IPS DF 4.7 (cell line): ENCODE data around the gene DGCR2.
"Not testable (repeated sequence)": the region's sequence is repeated elsewhere in the genome, so short reads cannot be mapped to it uniquely, and the experiment has no call there.

Source experiments
- DNase-seq: peaks from one replicate; pipeline ENCODE4 v3.0.0-alpha.2; 2013; ENCODE audit warnings: low spot score; ENCODE audit errors: extremely low read depth

DGCR2 gene

DNA sequence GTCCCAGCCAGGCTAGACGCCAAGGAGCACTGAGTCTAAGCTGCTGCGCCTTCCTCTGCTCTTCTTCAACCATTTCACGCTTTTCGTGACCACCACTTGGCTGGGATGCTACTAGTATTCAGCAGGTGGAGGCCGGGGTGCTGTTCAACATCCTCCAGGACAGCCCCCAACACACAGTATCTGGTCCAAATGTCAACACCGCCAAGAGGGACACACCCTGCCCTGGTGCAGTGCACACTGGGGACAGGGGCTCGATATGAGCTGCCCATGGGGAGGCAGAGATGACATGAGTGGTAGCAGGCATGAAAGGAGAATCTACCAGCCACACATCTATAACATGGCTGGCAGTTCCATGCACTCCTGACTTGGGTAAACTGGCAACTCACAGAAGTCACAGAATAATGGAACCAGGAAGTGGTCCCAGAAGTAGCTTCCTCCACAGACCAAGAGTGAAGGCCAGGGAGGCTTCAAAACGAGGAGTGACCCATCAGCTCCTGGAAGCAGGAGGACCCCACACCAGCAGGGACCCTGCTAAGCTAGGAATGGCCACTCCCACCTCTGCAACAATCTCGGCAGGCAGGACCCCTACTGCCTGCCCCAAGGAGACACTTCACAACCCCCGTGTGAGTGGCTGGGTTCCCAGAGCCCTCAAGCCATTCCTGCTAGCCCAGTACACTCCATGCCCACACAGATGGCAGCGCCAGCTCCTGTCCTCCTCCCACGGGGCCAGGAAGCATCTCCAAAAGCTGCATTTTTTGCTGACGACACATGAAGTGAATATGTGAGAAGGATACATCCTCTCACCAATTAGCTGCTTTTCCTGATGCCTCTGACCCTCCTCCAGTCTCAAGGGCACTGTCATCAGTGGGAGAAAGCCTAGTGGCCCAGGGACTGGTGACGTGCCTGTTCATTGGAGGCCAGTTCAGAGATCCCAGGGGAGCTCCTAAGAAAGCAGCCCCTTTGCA, 78.8 kb downstream of the DGCR2 start:
- DNase-seq = no peak

DNA sequence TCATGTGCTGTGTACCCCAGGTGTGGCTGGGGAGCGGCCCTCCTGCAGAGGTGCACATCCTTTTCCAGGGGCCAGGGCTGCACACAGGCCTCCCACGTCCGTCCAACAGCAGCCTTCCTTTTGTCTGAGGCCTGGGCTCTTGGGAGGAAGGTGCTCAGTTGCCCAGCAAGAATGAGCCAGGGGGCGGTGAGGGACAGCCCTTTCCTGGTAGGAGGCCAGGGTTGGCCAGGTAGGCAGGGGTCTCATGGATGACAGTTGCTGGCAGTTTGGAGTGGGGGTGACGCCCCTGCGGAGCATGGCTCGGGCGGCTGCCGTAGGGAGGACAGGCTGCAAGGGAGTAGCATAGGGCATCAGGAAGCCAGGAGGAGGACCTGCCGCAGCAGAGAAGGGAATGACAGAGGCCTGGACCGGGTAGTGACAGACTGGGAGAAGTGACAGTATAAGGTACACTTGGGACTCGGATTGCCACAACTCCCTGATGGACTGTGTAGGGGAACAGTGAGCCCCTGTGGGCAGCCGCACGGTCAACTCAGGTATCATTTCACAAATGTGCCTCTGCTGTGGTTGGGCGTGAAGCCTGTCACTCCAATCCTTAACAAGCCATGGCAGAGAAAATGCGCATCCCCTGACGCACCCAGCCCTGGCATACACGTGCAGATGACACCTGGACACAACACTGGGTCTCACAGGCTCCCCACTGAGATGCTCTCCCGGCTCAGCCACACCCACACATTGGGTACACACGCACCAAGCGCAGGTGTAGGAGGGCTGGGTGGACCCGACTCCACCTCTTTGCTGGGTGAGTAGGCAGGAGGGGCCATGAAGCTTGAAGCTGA, 79.7 kb downstream of the DGCR2 start:
- no peak for DNase-seq

DNA sequence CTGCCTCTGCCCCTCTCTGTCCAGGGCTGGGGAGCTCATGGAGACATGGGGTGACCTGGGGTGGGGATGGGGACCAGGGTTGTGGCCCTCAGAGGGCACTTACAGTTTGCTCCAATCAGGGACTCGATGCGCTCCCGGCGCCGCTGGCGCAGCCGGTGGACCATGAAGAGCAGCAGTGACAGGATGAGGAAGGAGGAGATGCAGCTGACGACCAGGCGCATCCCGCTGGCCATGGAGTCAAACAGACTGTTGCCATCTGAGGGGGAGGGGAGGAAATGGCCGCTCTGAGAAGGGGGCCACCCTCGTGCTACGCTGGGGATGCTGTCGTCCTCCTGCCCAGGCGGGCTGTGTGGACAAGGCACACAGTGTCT, 80.5 kb downstream of the DGCR2 start:
- no peak for DNase-seq

DNA sequence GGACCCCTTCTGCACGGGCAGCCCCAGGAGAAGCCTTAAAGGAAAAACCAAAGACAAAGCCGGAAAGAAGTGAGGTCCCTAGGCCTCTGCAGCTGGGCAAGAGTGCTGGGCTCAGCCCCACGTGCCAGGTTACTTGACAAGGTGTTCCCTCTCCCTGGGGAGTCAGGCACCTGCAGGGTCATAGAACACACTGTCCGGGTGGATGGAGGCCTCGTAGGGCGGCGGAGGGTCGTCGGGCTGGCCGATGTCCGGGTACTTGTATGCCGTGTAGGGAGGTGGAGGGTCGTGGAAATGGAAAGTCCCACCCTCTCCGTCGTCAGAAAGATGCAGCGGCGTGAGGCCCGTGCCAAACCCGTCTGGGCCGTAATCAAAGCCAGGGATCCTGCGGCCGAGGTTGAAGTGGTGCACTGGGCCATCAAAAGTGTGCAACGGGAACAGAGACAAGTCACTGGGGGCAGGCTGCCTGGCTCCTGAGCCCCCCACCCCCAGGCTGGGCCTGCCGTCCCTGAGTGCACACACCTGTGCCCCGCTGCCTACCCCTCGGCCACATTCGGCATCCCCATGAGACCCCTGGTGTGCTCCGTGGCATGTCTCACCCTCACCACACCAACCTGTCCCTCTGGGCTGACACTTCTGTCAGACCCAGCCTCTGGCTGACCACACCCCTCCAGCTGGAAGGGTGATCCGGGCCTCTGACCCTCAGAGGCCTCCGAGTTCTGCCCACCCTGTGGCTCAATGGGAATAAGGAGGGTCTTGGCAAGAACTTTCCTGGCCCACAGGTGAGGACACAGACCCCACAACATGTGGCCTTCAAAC, 81.1 kb downstream of the DGCR2 start:
- DNase-seq = no peak

DNA sequence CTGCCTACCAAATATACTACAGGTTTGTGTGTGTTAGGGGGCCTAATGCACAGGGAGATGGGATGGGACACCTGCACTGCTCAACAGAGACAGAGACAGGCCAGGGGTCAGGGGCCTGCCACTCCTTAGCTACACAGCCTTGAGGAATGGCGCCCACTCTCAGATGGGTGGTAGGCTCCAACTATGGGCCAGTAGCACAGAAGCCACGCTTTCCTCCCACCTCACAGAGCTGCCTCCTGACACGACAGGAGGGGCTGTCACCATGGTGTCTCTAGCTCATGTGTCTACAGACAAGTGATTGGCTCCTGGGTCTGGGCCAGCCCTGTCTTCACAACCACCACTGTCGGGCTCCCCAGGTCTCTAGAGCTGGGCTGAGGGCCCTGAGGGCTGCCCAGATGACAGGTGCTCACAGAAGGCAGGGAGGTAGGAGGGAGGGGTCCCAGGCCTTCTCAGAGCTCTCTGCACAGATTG, 81.8 kb downstream of the DGCR2 start:
- DNase-seq = no peak

DNA sequence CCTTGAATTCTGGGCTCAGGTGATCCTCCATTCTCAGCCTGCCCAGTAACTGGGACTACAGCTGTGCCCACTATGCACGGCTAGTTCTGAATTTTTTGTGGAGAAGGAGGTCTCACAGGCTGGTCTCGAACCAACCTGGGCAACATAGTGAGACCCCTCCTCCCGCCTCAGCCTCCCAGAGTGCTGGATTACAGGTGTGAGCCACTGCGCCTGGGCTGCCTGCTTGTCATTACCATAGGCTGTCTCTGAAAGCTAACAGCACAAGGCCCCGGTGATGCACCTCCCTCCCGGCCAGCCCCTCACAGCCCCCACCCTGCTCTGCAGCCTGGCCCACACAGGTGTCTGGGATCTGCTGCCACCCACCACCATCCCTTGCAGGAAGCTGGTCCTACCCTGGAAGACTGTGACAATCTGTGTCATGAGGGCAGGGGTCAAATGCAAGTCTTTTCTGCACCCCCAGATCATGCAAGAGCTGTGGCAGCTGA, 82.4 kb downstream of the DGCR2 start:
- DNase-seq = no peak

DNA sequence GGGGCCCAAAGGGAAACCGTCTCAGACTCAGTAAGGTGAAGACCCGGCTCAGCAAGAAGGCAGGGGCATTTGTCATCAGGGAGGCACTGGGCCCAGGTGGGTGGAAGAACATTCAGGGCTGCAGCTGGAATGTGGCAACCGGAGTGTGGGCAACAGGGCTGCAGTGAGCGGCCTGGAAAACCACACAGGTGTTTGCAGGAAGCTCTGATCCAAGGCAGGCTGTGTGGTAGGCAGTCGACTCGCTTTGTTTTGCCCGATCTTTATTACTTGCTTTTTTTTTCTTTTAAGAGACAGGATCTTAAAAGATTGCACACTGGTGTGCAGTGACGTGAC, 82.8 kb downstream of the DGCR2 start:
- no peak for DNase-seq

DNA sequence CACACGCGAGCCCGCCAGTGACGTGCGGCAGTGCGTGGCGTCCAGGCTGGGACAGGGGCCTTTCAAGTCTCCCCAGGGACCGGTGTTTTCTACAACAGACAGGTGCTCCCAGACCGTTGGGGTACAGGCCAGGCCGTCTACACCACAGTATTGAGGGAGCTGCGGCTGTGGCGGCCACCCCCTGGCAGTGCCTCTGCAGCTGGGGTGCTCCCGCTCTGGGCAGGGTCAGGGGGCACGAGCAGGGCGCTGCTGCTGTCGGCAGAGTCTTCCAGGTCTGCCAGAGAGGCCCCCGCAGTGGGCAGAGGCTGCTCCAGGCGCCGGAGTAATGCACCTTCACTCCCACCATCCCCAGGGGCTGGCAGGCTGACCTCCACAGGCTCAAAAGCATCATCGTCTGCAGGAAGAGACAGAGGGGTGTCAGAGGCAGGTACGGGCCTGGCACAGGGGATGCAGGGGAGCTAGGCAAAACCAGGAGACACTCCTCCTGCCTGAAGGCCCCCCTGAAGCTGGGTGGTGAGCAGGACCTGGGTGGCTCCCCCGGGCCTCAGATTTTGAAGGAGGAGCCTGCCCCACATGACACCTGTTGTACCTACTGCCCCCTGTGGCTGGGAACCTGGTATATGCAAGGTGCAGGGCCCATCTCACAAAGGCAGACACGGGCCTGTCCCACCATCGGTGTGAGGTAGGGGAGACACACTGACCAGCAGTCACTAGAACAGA, 83.3 kb downstream of the DGCR2 start:
- no peak for DNase-seq

DNA sequence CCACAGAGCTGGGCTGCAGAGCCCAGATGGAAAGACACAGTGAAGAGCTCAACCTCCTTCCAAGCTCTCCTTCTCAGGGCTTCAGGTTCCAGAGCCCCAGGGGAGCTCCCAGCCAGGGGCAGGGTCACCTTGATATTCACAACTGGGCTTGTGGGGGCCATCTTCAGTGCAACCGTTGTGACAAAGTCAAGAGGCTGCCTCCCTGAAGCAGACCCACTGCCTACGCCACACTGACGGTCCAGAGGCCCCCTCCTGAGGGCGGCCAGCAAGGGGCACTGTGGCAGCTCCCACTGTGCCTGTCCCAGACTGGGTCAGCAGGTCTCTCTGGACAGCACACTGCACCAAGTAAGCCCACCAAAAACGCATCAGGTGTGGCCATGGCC, 84.1 kb downstream of the DGCR2 start:
- no peak for DNase-seq

DNA sequence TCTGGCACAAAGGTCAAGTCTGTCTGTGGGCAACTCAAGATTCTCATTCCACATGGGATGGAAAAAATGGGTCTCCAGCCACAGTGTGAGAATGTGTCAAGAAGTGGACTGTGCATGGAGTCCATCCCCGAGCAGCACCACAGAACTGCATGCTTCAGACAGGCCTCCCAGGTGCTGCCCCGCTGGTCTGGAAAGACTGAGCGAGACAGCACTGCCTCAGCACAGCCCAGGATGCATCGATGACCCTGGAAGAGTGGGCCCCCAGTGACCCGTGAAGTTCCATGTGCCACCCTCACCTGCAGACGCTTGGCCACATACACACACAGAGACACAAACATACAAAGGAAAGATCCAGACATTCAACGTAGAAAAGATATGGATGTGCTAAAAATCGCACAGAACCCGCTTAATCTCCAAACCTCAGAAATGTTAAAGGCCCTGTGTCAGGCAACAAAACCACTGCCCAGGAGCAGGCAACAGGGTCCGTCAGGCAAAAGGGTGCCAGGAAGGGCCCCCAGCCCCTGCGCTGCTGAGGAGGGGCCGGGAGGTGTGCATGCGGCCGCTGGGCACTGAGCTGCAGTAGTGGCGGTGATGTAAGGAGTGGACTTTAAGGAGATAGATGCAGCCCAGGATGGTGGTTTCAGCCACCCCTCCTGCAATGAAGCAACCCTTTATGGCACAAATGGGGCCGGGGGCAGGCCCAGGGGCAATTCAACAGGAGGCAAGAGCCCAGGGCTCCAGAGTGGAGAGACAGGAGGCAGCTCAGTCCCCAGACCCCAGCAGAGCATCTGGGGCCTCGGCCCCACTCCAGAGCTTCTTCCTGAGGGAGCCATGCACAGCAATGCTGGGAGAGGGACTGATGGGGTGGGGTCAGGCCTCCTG, 84.7 kb downstream of the DGCR2 start:
- no peak for DNase-seq

DNA sequence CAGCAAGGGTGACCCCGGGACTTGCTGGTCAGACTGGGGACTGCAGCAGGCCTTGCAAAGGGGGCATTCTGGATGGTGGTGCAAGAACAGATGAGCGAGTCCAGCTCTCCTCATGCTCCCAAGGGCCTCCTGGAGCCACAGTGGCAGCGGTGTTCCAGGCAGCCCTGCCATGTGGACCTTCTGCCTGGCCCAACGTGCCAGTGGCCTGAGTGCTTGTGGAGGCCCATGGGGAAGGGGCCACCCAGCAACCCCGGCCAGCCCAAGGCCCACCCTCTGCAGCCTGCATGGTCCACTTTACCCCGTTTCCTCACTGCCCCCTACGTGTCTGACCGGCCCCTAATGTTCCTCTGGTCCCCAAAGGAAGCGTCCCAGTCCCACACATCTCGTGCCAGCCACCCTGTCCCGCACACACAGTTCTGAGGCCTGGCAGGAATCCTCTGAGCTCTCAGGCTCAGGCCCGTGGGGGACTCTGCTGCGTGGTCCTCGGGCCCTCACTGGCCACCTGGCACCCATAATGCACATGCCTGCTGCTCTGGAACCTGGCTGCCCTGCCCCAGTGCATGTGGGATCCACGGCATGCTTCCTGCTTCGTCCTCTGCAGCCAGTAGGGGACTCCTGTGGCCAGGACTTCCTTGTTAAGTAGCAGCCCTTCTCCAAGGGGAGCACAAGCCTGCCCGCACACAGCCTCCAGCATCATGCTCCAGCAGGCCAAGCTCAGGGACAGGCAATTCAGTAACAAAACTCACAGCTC, 85.5 kb downstream of the DGCR2 start:
- DNase-seq = no peak

DNA sequence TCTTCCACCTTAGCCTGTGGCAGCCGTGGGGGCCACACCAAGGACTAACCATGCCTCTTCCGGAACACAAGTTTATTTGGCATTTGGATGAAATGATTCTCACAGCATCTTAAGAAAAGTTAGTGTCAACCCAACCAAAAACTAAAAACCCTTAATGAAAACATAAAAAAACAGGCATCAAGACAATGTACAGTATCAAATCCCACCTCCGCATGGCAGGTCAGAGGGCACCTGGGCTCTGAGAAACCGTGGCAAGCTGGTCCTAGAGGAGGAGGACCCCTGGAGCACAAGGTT, 86.0 kb downstream of the DGCR2 start:
- no peak for DNase-seq

DNA sequence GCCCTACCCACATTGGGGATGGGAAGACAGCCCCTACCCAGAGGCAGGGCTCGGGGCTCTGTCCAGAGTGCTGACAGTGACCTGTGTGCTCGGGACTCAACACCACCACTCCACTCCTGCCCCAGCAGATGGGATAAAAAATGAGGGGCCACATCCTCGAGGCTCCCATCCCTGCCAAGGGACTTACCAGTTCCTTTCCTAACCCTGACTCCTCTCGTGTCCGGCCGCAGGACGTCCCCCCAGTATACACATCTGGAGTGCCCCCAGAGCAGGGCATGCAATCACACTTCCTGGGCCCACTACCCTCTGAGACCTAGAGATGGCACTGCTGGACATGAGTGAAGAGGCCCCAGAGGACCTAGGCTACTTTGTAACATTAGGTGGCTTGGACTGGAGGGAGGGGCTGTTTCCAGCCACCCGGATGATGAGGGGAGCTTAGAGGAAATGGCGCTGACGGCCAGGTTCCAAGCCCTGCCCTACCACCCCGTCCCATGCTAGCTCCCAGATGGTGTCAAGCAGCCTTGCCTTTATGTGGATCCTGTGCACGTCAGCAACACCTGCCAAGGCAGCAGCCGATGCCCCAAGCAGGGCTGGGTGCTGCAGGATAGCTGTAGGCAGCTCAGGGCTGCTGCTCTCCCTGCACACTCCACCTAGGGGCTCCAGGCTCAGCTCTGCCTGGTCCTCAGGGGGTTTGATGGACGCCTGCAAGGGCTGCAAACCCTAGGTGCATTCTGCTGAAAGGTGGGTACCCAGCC, 86.6 kb downstream of the DGCR2 start:
- no peak for DNase-seq

DNA sequence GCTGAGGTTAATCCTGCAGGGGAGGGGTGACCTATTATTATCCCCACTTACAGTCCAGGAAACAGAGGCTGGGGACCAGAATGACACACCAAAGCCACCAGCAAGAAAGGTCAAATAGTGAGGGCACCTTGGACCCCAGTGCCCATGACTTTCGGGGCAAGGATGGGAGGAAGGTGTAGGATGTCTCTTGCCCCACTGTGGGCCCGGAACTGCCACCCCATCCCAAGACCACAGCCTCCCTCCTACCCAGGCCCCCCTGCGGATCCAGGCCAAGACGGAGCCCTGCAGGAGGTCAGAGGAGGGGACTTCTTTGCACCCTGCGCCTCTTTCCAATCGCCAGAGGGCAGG, 87.1 kb downstream of the DGCR2 start:
- not testable (repeated sequence) for DNase-seq

DNA sequence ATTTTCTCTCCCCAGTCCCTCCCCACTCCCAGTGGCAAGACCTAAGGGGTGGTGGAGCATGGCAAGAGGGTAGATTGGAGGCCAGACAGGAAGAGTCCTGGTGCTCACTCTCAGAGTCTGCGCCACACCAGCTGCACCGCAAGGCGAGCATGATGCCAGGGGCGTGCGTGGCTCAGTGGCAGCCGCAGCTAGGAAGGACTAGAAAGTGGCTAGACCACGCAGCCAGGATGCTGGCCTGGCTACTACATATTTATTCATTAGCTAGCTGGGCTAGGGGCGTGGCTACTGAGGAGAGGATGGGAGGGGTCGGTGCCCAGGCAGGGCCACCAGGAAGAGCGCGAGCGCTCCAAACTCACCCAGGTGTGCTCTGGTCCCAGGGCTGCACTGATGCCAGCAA, 87.5 kb downstream of the DGCR2 start:
- DNase-seq = not testable (repeated sequence)

DNA sequence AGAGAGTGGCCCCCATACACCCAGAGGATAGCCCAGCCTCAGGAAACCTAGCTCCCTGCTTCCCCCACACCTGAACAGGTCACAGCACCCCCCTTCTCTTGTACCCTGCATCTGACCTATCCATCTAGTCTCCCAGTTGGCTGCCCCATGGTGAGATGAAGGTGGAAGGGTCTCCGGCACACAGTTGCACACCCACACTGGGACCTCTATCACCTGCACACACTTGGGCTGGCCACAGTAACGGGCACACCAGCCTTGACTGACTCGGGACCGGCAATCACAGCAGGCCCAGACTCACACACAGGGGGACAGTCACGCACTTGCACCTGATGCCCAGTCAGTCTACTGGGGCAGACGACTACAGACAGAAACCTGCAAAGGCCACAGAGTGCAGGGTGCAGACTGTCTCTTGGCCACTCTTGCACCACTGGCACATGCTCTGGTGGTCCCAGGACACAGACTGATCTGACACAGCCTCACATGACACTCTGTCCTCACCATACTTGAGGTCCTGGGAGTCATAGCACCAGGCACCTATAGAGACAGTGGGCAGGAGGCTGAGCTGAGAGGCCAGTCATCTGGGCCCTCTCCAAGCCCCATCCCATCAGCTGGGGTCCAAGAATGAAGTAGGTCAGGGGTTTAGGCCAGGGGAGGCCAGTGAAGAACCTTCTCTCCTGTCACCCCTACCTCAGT, 88.0 kb downstream of the DGCR2 start:
- DNase-seq = not testable (repeated sequence)

DNA sequence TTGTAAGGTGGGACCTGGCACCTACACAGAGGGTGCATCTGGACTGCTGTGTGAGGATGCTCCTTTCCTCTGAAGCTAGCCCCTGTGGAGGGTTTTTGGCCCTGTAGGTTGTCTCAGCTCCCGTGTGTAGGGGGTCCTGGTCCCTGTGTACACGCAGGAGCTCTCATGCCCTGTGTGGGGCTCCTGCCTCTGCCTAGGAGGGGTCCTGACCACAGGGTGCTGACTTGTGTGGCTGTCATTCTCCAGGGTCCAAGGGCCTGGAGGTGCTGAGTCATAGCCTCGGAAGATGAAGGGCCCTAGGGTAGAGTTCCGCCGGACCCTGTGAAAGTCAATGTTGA, 88.7 kb downstream of the DGCR2 start:
- DNase-seq = not testable (repeated sequence)

DNA sequence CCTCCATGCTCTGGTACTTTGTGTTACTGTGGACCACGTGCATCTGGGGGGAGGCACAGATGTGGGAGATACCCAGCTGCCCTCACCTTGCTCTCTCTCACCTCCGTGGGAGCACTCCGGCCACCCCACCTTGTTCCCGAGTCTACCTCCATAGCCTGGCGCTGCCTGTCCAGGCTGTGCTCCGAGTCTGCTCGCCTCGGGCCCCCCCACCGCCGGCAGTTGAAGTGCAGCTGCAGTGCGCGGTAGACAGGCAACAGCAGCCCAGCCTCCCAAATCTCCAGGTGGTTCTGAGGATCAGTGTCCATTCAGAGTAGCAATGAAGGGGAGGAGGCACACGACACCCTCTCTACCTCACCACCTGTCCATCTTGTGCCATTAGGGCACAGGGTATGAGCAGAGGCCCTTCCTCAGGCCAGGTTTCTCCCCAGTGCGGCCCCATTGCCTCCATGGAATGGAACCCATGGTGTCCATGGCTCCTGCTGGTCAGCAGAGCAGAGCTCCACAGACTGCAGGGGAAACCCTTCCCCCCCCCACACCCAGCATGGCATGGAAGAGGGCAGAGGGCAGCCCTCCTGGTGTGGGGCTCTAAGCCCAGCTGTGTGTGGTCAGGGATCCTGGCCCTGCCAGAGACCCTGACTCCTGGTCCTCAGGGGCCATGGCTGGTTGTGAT, 89.2 kb downstream of the DGCR2 start:
- not testable (repeated sequence) for DNase-seq
